ENCODE data around the gene ANKH.
"Not testable (repeated sequence)": the region's sequence is repeated elsewhere in the genome, so short reads cannot be mapped to it uniquely, and the experiment has no call there.

Gene ANKH

DNA sequence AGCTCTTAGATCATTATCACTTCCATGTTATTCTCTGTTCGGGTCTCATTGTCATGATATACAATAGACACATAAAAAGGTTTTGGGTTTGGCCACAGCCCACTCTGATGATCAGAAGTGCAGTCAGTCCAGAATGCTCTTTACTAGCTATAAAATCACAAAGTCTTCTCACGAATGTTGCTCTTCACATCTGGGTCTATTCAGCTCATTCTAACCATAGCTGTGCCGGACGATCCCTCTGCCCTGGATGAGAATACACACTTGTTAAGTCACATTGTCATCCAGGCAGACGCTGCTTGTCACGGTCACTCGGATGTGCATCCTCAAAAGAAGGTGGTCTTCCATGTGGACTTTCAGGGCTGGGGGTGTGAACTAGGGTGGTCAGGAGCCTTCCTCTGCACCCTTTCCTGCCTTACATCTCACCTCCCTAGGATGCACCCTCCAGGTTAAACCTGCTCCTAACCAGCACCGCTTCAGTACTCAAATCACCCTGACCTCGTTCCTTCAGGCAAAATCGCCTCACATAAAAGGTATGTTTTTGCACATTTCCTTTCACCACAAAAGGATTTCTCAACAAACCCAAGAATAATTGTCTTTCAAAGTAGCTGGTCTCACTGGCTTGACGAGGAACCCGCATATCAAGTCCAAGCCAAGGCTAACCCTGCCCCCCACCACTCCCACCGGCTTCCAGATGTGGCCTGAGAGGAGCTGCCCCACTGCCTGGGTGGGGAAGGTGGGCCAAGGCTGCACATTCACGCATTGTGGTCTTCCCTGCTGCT is 21.9 kb downstream of the ANKH start:
- Histone ChIP-seq H3K4me2 (ENCODE audit: low read length) (no peak overlapping the region), H2BK15ac (replicated peaks; ENCODE audit: low read depth) (no peak overlapping the region), H2BK120ac (ENCODE audit: low read depth, low read length) (no peak overlapping the region), H3K18ac (ENCODE audit: low read length) (no peak overlapping the region), H3K79me1 (ENCODE audit: low read length) (no peaks in the 10 kb centered on the region), H3K27ac (ENCODE audit: low read depth, low read length) (peak overlapping the region; percentile 60), H3K4me1 (ENCODE audit: control insufficient read depth, low read depth, low read length) (peaks cover 16% of the 10 kb centered on the region), H3K4me3 (ENCODE audit: low read length) (no peak overlapping the region), H3K23ac (ENCODE audit: low read length) (peak overlapping the region; percentile 89), H4K5ac (ENCODE audit: low read length) (no peak overlapping the region), H3K36me3 (ENCODE audit: control insufficient read depth, insufficient read depth, low read length) (no peaks in the 10 kb centered on the region), H3K56ac (ENCODE audit: low read length) (peak overlapping the region; percentile 34), H2BK5ac (ENCODE audit: low read length) (peak overlapping the region; percentile 44), H4K8ac (ENCODE audit: low read depth, low read length) (no peak overlapping the region), H3K9ac (ENCODE audit: low read length) (no peak overlapping the region), H3K27me3 (ENCODE audit: insufficient read depth, low read length, poor library complexity) (no peaks in the 10 kb centered on the region), H3K79me2 (ENCODE audit: control insufficient read depth, insufficient read depth, low read length) (no peaks in the 10 kb centered on the region), H3K4ac (ENCODE audit: low read depth, low read length) (no peak overlapping the region), H2AK5ac (ENCODE audit: low read length) (peak overlapping the region; percentile 65)
- WGBS (ENCODE audit: extremely low coverage, insufficient coverage, low lambda C conversion rate) = no CpG with 5 or more reads among the region's 14 CpGs
- peak; percentile 22 for DNase-seq

DNA sequence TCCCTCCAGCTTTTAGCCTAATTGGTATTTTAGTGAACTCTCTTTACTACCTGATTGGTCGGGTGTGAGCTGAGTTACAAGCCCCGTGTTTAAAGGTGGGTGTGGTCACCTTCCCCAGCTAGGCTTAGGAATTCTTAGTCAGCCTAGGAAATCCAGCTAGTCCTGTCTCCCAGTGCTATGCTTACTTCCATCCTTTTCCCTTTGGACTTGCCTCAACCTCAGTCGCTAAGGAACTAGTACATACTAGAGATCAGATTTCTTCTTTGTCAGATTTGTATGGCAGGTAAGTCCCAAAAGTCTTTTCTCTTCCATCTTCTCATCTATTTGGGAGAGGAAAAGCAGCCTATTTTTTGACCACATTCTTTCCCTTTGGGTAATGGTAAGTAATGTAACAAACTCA is 22.6 kb downstream of the ANKH start:
- not testable (repeated sequence) for H3K4me2 ChIP-seq (ENCODE audit: low read length); H3K36me3 ChIP-seq (ENCODE audit: control insufficient read depth, insufficient read depth, low read length); H3K23ac ChIP-seq (ENCODE audit: low read length); H3K18ac ChIP-seq (ENCODE audit: low read length); H2BK5ac ChIP-seq (ENCODE audit: low read length); DNase-seq; H3K79me1 ChIP-seq (ENCODE audit: low read length); H4K5ac ChIP-seq (ENCODE audit: low read length); H4K8ac ChIP-seq (ENCODE audit: low read depth, low read length); H3K9ac ChIP-seq (ENCODE audit: low read length); H3K56ac ChIP-seq (ENCODE audit: low read length); H2AK5ac ChIP-seq (ENCODE audit: low read length); H2BK15ac ChIP-seq (replicated peaks; ENCODE audit: low read depth); H3K79me2 ChIP-seq (ENCODE audit: control insufficient read depth, insufficient read depth, low read length); H3K4me3 ChIP-seq (ENCODE audit: low read length); H3K27ac ChIP-seq (ENCODE audit: low read depth, low read length); H3K27me3 ChIP-seq (ENCODE audit: insufficient read depth, low read length, poor library complexity); H3K4ac ChIP-seq (ENCODE audit: low read depth, low read length); H2BK120ac ChIP-seq (ENCODE audit: low read depth, low read length)
- H3K4me1 ChIP-seq (ENCODE audit: control insufficient read depth, low read depth, low read length) = peaks cover 16% of the 10 kb centered on the region
- no CpG with 5 or more reads among the region's 3 CpGs for WGBS (ENCODE audit: extremely low coverage, insufficient coverage, low lambda C conversion rate)

DNA sequence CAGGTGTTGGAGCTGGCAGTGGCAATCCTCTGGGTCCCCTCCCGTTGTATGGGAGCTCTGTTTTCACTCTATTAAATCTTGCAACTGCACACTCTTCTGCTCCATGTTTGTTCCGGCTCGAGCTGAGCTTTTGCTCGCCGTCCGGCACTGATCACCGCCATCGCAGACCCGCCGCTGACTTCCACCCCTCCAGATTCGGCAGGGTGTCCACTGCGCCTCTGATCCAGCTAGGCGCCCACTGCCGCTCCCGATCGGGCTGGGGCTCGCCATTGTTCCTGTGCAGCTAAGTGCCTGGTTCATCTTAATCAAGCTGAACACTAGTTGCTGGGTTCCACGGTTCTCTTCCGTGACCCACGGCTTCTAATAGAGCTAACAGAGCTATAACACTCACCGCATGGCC is 23.2 kb downstream of the ANKH start:
- Histone ChIP-seq H3K4ac (ENCODE audit: low read depth, low read length) (no peak overlapping the region), H3K18ac (ENCODE audit: low read length) (no peak overlapping the region), H3K4me1 (ENCODE audit: control insufficient read depth, low read depth, low read length) (peaks cover 16% of the 10 kb centered on the region), H2BK5ac (ENCODE audit: low read length) (no peak overlapping the region), H2BK120ac (ENCODE audit: low read depth, low read length) (no peak overlapping the region), H3K4me2 (ENCODE audit: low read length) (no peak overlapping the region), H3K79me1 (ENCODE audit: low read length) (no peaks in the 10 kb centered on the region), H4K8ac (ENCODE audit: low read depth, low read length) (no peak overlapping the region), H3K56ac (ENCODE audit: low read length) (no peak overlapping the region), H4K5ac (ENCODE audit: low read length) (no peak overlapping the region), H3K23ac (ENCODE audit: low read length) (no peak overlapping the region), H2BK15ac (replicated peaks; ENCODE audit: low read depth) (no peak overlapping the region), H3K27ac (ENCODE audit: low read depth, low read length) (no peak overlapping the region), H3K4me3 (ENCODE audit: low read length) (no peak overlapping the region), H3K36me3 (ENCODE audit: control insufficient read depth, insufficient read depth, low read length) (no peaks in the 10 kb centered on the region), H3K9ac (ENCODE audit: low read length) (no peak overlapping the region), H3K79me2 (ENCODE audit: control insufficient read depth, insufficient read depth, low read length) (no peaks in the 10 kb centered on the region), H2AK5ac (ENCODE audit: low read length) (no peak overlapping the region), H3K27me3 (ENCODE audit: insufficient read depth, low read length, poor library complexity) (no peaks in the 10 kb centered on the region)
- DNase-seq = no peak
- WGBS (ENCODE audit: extremely low coverage, insufficient coverage, low lambda C conversion rate) = no CpG with 5 or more reads among the region's 21 CpGs

DNA sequence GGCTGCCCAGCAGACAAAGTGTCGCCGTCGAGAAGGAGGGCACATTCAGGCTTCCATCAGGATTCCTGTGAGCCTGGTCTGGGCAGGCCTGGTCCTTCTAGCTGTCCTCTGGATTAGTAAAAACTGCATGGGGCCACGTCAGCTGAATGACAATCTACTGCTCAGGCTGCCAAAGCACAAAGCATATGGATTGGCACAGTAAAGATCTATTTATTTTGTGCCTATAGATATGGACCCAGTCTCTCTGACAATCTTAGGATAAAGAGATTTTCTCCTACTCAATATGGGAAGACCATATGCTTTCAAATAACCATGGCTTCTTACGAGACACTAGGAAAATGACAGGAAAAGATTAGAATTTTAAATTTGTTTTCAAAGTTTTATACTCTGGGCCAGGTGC is 24.1 kb downstream of the ANKH start:
- no peak overlapping the region for H4K5ac ChIP-seq (ENCODE audit: low read length)
- H3K36me3 ChIP-seq (ENCODE audit: control insufficient read depth, insufficient read depth, low read length) = no peaks in the 10 kb centered on the region
- no peak overlapping the region for H2BK5ac ChIP-seq (ENCODE audit: low read length)
- no peak for DNase-seq
- no peak overlapping the region for H3K4me2 ChIP-seq (ENCODE audit: low read length)
- no peak overlapping the region for H3K4me3 ChIP-seq (ENCODE audit: low read length)
- no peak overlapping the region for H3K56ac ChIP-seq (ENCODE audit: low read length)
- no peaks in the 10 kb centered on the region for H3K79me1 ChIP-seq (ENCODE audit: low read length)
- no peak overlapping the region for H4K8ac ChIP-seq (ENCODE audit: low read depth, low read length)
- H3K4ac ChIP-seq (ENCODE audit: low read depth, low read length) = no peak overlapping the region
- H3K4me1 ChIP-seq (ENCODE audit: control insufficient read depth, low read depth, low read length) = peaks cover 16% of the 10 kb centered on the region
- H2AK5ac ChIP-seq (ENCODE audit: low read length) = no peak overlapping the region
- H3K27ac ChIP-seq (ENCODE audit: low read depth, low read length) = no peak overlapping the region
- H3K27me3 ChIP-seq (ENCODE audit: insufficient read depth, low read length, poor library complexity) = no peaks in the 10 kb centered on the region
- no peak overlapping the region for H2BK120ac ChIP-seq (ENCODE audit: low read depth, low read length)
- no peak overlapping the region for H3K9ac ChIP-seq (ENCODE audit: low read length)
- no peaks in the 10 kb centered on the region for H3K79me2 ChIP-seq (ENCODE audit: control insufficient read depth, insufficient read depth, low read length)
- WGBS (ENCODE audit: extremely low coverage, insufficient coverage, low lambda C conversion rate) = no CpG with 5 or more reads among the region's 5 CpGs
- no peak overlapping the region for H2BK15ac ChIP-seq (replicated peaks; ENCODE audit: low read depth)
- H3K23ac ChIP-seq (ENCODE audit: low read length) = no peak overlapping the region
- H3K18ac ChIP-seq (ENCODE audit: low read length) = no peak overlapping the region

GRCh38 chr5:14842117-14842516 is 29.5 kb downstream of the ANKH start:
- Histone ChIP-seq H2BK120ac (ENCODE audit: low read depth, low read length) (no peak overlapping the region), H3K18ac (ENCODE audit: low read length) (no peak overlapping the region), H3K4me2 (ENCODE audit: low read length) (no peak overlapping the region), H4K8ac (ENCODE audit: low read depth, low read length) (no peak overlapping the region), H3K79me1 (ENCODE audit: low read length) (no peaks in the 10 kb centered on the region), H3K27me3 (ENCODE audit: insufficient read depth, low read length, poor library complexity) (no peaks in the 10 kb centered on the region), H3K4me3 (ENCODE audit: low read length) (no peak overlapping the region), H3K9ac (ENCODE audit: low read length) (no peak overlapping the region), H2BK15ac (replicated peaks; ENCODE audit: low read depth) (no peak overlapping the region), H4K5ac (ENCODE audit: low read length) (no peak overlapping the region), H3K27ac (ENCODE audit: low read depth, low read length) (no peak overlapping the region), H3K4me1 (ENCODE audit: control insufficient read depth, low read depth, low read length) (no peaks in the 10 kb centered on the region), H3K23ac (ENCODE audit: low read length) (no peak overlapping the region), H3K79me2 (ENCODE audit: control insufficient read depth, insufficient read depth, low read length) (no peaks in the 10 kb centered on the region), H3K36me3 (ENCODE audit: control insufficient read depth, insufficient read depth, low read length) (no peaks in the 10 kb centered on the region), H3K56ac (ENCODE audit: low read length) (no peak overlapping the region), H3K4ac (ENCODE audit: low read depth, low read length) (no peak overlapping the region), H2BK5ac (ENCODE audit: low read length) (no peak overlapping the region), H2AK5ac (ENCODE audit: low read length) (no peak overlapping the region)
- no peak for DNase-seq
- whole genome bisulfite sequencing (ENCODE audit: extremely low coverage, insufficient coverage, low lambda C conversion rate) = no CpG with 5 or more reads among the region's 4 CpGs

DNA sequence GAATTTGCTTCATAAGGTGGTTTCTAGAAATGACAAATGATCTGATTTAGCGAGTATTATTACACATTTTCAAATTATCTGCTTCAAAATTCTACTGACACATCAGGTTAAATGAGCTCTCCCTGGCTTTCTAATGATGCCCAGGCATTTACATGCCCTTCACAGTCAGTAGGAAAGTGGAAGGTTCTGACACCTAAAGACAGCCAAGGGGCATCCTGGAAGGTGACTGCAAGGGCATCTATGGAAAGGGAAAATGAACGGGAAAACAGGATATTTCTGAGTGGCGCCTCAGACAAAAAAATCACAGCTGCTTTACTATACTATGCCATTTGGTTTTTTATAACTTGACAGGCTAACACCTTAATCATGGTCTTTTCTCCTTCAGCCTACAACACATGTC is 31.0 kb downstream of the ANKH start:
- Histone ChIP-seq H2BK5ac (ENCODE audit: low read length) (no peak overlapping the region), H3K4me2 (ENCODE audit: low read length) (no peak overlapping the region), H3K4me1 (ENCODE audit: control insufficient read depth, low read depth, low read length) (no peaks in the 10 kb centered on the region), H3K79me2 (ENCODE audit: control insufficient read depth, insufficient read depth, low read length) (no peaks in the 10 kb centered on the region), H3K23ac (ENCODE audit: low read length) (no peak overlapping the region), H4K5ac (ENCODE audit: low read length) (no peak overlapping the region), H3K27me3 (ENCODE audit: insufficient read depth, low read length, poor library complexity) (no peaks in the 10 kb centered on the region), H3K36me3 (ENCODE audit: control insufficient read depth, insufficient read depth, low read length) (no peaks in the 10 kb centered on the region), H3K4me3 (ENCODE audit: low read length) (no peak overlapping the region), H3K9ac (ENCODE audit: low read length) (no peak overlapping the region), H2BK15ac (replicated peaks; ENCODE audit: low read depth) (no peak overlapping the region), H3K18ac (ENCODE audit: low read length) (no peak overlapping the region), H3K27ac (ENCODE audit: low read depth, low read length) (no peak overlapping the region), H2BK120ac (ENCODE audit: low read depth, low read length) (no peak overlapping the region), H3K79me1 (ENCODE audit: low read length) (no peaks in the 10 kb centered on the region), H2AK5ac (ENCODE audit: low read length) (no peak overlapping the region), H4K8ac (ENCODE audit: low read depth, low read length) (no peak overlapping the region), H3K4ac (ENCODE audit: low read depth, low read length) (no peak overlapping the region), H3K56ac (ENCODE audit: low read length) (no peak overlapping the region)
- no peak for DNase-seq
- no CpG with 5 or more reads among the region's 3 CpGs for WGBS (ENCODE audit: extremely low coverage, insufficient coverage, low lambda C conversion rate)
